ENCODE measurements around the gene AKT2.
A peak's percentile ranks its signal among the peaks of the same experiment; 100 is the strongest.

Gene AKT2

DNA sequence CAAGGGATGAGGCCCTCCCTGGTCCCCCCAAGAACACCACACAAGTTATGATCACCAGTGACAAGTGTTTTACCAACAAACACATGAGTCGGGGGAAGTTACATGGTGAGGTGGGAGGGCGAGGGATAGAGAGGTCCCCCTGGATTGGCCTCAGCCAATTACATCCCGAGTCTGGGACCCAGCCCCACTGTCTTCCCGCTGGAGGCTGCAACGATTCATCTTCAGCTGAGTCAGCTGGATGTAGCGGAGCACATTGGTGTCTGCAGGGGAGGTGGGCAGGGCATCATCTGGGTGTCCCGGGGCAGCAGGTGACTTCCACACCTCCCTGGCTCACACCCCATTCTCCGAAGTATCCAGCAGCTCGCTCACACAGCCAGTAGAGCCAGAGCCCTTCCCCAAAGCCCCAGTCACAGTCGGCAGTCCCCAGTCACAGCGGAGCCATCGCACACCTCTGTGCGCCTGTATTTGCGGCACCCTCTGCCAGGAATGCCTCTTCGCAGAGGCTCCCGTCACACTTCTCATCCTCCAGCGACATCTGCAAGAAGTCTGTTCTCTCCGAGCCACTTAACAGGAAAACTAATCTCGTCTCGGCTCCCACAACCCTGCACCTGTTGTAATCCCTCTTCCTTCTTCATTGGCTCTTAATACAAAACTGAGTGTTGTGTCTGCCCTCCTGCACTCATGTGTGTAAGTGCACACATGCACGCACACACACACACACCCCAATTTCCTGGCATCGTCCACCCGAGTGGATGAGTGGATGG is 69.0 kb downstream of the AKT2 start:
- no peak for DNase-seq

- no peak for DNase-seq
Observed at GRCh38 chr19:40214936-40215335, 70.2 kb downstream of the AKT2 start.

- no peak for DNase-seq
Observed at GRCh38 chr19:40213882-40214570, 71.1 kb downstream of the AKT2 start.

GRCh38 chr19:40213251-40213829 is 71.8 kb downstream of the AKT2 start:
- no peak for DNase-seq

DNA sequence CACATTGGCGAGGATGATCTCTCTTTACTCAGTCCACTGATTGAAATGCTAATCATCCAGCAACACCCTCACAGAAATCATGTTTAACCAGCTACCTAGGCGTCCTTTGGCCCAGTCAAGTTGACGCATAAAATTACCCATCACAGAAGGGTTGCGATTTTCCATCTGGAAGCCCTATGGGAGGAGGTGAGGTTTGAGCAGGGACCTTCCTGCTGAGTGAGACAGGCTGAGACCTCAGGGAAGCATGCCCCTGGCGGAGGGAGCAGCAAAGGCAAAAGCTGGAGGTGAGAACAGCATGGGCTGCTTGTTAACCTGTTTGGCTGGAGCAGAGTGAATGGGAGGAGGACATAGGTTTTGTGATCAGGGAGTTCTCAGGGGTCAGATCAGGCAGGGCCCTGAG is 74.3 kb downstream of the AKT2 start:
- DNase-seq, result no peak

DNA sequence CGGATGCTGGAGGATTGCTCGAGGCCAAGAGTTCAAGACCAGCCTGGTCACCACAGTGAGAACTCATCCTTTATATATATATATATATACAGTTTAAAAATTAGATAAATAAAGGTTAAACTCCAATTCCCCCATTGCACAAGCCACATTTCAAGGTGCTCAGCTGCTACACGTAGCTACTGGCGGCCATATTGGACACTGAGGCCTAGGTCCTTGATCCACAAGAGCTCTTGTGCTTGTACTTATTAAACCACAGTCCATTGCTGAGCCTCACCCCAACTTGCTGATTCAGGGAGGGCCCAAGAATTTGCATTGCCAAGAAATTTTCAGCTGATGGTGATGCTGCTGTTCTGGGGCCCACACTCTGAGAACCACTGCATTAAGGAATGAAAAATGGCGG is 76.5 kb downstream of the AKT2 start:
- DNase-seq, result no peak

DNA sequence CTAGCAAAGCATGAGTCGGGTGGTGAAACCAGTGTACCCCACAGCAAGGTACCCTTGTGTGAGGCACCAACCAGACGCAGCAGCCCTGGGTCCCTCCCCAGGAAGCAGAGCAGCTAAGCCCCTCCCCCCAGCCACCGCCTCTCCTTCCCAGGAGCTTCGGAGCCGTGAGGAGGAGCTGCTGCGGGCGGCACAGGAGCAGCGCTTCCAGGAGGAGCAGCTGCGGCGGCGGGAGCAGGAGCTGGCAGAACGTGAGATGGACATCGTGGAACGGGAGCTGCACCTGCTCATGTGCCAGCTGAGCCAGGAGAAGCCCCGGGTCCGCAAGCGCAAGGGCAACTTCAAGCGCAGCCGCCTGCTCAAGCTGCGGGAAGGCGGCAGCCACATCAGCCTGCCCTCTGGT is 79.4 kb downstream of the AKT2 start:
- no peak for DNase-seq

- no peak for DNase-seq
Observed at GRCh38 chr19:40204381-40204780, 80.8 kb downstream of the AKT2 start.

GRCh38 chr19:40200341-40201099 is 84.6 kb downstream of the AKT2 start:
- no peak for DNase-seq

DNA sequence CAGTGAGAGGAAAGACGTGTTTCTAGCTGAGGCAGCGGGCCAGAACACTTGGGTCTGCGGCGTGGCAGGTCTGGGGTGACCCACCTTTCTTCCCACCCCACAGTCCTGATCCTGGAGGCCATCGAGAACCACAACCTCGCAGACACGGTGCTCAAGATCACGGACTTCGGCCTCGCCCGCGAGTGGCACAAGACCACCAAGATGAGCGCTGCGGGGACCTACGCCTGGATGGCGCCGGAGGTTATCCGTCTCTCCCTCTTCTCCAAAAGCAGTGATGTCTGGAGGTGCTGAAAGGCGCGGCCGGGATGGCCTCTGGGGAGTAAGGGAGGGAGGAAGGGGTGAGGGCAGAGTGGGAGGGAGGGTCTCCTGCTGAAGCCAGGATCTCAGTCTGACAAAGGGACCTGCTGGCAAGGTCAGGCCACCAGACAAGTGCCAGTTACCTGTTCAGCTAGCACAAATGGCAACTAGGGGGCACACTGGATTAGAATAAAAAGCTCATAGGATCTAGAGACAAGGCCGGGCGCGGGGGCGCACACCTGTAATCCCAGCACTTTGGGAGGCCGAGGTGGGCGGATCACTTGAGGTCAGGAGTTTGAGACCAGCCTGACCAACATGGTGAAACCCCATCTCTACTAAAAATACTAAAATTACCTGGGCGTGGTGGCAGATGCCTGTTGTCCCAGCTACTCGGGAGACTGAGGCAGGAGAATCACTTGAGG is 86.7 kb downstream of the AKT2 start:
- DNase-seq, result no peak

GRCh38 chr19:40193587-40193849 is 91.6 kb downstream of the AKT2 start:
- DNase-seq, result no peak

- no peak for DNase-seq
Observed at GRCh38 chr19:40192758-40193586, 92.2 kb downstream of the AKT2 start.

- peak; percentile 42 to 46 for DNase-seq
Observed at GRCh38 chr19:40191836-40192646, 93.1 kb downstream of the AKT2 start.

DNA sequence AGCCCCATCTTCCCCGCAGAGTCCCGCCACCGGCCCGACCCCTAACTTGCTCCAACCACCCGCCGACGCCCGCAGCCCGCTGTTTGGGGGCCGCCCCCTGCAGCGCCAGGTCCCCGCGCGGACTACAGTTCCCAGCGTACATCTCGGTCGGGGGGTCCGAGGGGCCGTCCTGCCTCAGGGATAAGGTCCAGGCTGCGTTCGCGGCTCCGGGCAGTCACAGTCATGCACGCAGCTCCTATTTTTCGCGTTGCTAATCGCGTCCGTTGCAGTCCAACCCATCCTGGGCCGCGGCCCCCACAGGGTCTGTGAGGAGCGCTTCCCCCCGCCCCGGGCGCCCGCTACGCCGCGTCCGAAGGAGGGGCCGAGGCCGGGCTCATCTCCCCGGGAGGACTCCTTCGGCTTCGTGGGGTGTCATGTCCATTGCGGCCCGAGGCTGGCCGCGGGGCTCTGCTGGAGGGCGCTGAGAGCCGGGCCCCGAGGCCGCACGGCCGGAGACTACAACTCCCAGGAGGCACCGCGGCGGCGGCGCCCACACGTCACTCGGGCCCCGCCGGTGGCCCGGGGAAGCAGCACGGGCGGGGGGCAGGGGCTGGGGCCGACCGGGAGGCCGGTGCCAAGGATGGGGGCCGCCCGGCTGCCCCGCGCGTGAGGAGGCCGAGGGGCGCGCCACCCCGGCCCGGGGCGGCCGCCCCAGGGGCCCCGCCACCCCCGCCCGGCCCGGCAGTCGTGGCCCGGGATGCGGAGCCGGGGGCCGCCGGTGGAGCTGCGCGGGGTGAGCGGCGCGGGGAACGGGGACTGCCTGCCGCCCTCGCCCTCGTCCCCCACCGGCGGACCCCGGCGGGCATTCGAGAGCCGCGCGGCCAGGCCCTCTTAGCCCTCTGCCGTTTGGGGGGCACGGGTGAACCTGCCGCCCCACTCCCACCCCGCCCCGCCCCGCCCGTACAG is 94.0 kb downstream of the AKT2 start, which contains the start of gene MAP3K10:
Gene MAP3K10 (plus strand): TSS at position 536 of the 945 bp plus-strand sequence. CDS start 606 bp downstream, outside the sequence.
- DNase-seq, result peak; percentile 84 to 87

GRCh38 chr19:40184273-40184672 is 100.9 kb downstream of the AKT2 start:
- DNase-seq, result no peak

Measured in activated T-cell treated with anti-CD3 and anti-CD28 coated beads, Interleukin-2, amount 50 U/mL, for 48 hours (primary cell).